Neural cell (in vitro differentiated cells): ENCODE measurements around the gene HMOX2. TPM values are rescaled to one million over a fixed set of nuclear protein-coding genes. Genes with fewer than 3 reads are reported as not detected.

Experiments used
- H2AFZ ChIP-seq: fragments of 200-600, 300-800 bp; sonication (generic), shearing (Covaris generic); 2 replicates; pipeline ENCODE4 v1.6.0; 2014; ENCODE audit warnings: low read depth, mild to moderate bottlenecking, antibody characterized with exemption, low read length, moderate library complexity
- H3F3A ChIP-seq: fragments of 200-600 bp; shearing (Covaris generic); 2 replicates; pipeline ENCODE4 v1.6.1; 2016; ENCODE audit warnings: mild to moderate bottlenecking, moderate library complexity, mixed read lengths, antibody characterized with exemption, low read length; ENCODE audit not compliant: insufficient read depth, poor library complexity, severe bottlenecking
- H3K27ac ChIP-seq: fragments of 200-600, 300-800 bp; sonication (generic), shearing (Covaris generic); 2 replicates; pipeline ENCODE4 v1.5.1; 2014; ENCODE audit warnings: mild to moderate bottlenecking, low read length, moderate library complexity
- H3K27me3 ChIP-seq: fragments of 300-800, 200-600 bp; sonication (generic), shearing (Covaris generic); 2 replicates; pipeline ENCODE4 v1.6.0; 2014; ENCODE audit warnings: mild to moderate bottlenecking, low read depth, low read length, moderate library complexity; ENCODE audit not compliant: insufficient read depth
- H3K36me3 ChIP-seq: fragments of 300-800, 200-600 bp; sonication (generic), shearing (Covaris generic); 2 replicates; pipeline ENCODE4 v1.5.1; 2014; ENCODE audit warnings: mild to moderate bottlenecking, antibody characterized with exemption, low read length, moderate library complexity; ENCODE audit not compliant: insufficient read depth
- H3K4me2 ChIP-seq: fragments of 300-800, 200-600 bp; sonication (generic), shearing (Covaris generic); 2 replicates; pipeline ENCODE4 v1.6.0; 2014; ENCODE audit warnings: mild to moderate bottlenecking, low read length
- H3K4me3 ChIP-seq: fragments of 300-800, 200-600 bp; sonication (generic), shearing (Covaris generic); 2 replicates; pipeline ENCODE4 v1.5.1; 2014; ENCODE audit warnings: mild to moderate bottlenecking, low read length, moderate library complexity
- H3K79me2 ChIP-seq: fragments of 200-600 bp; shearing (Covaris generic); replicated peaks from 2 replicates; pipeline ENCODE4 v1.6.0; 2014; ENCODE audit warnings: mild to moderate bottlenecking, low read length, moderate library complexity; ENCODE audit not compliant: insufficient read depth
- H3K9ac ChIP-seq: fragments of 300-800, 200-600 bp; sonication (generic), shearing (Covaris generic); 2 replicates; pipeline ENCODE4 v1.6.1; 2016; ENCODE audit warnings: mild to moderate bottlenecking, low read length, mixed read lengths
- H3K9me2 ChIP-seq: fragments of 200-600 bp; shearing (Covaris generic); 2 replicates; pipeline ENCODE4 v1.6.1; 2016; ENCODE audit warnings: mild to moderate bottlenecking, low read length, mixed read lengths; ENCODE audit not compliant: insufficient read depth
- H3K9me3 ChIP-seq: fragments of 200-600, 300-800 bp; sonication (generic), shearing (Covaris generic); 2 replicates; pipeline ENCODE4 v1.6.1; 2016; ENCODE audit warnings: mild to moderate bottlenecking, mixed run types, low read length, moderate library complexity, mixed read lengths
- H4K20me1 ChIP-seq: fragments of 200-600 bp; shearing (Covaris generic); 2 replicates; pipeline ENCODE4 v1.6.1; 2016; ENCODE audit warnings: mild to moderate bottlenecking, mixed run types; ENCODE audit not compliant: insufficient read depth
- EP300 ChIP-seq: fragments of 450-650 bp; conservative IDR thresholded peaks from 2 replicates; pipeline ENCODE4 v1.6.1; 2014; ENCODE audit warnings: antibody characterized with exemption, mild to moderate bottlenecking, moderate library complexity; ENCODE audit not compliant: poor library complexity, severe bottlenecking
- EZH2 ChIP-seq: fragments of 200-600, 300-800 bp; shearing (Covaris generic), sonication (generic); IDR thresholded peaks from 2 replicates; pipeline ENCODE4 v1.6.1; 2014; ENCODE audit warnings: antibody characterized with exemption, low read length, borderline replicate concordance, mild to moderate bottlenecking; ENCODE audit not compliant: insufficient read depth, poor library complexity, severe bottlenecking
- MXI1 ChIP-seq: fragments of 450-650 bp; conservative IDR thresholded peaks from 2 replicates; pipeline ENCODE4 v1.6.1; 2014; ENCODE audit warnings: antibody characterized with exemption, mild to moderate bottlenecking; ENCODE audit not compliant: poor library complexity, severe bottlenecking
- POLR2AphosphoS5 ChIP-seq: IDR thresholded peaks from 2 replicates; pipeline ENCODE4 v1.6.1; 2012
- RAD21 ChIP-seq: fragments of 450-650 bp; conservative IDR thresholded peaks from 2 replicates; pipeline ENCODE4 v1.6.1; 2014; ENCODE audit warnings: antibody characterized with exemption, mild to moderate bottlenecking, moderate library complexity
- SMC3 ChIP-seq: fragments of 450-650 bp; conservative IDR thresholded peaks from 2 replicates; pipeline ENCODE4 v1.6.1; 2014; ENCODE audit warnings: antibody characterized with exemption, mild to moderate bottlenecking, moderate library complexity; ENCODE audit not compliant: poor library complexity
- TAF1 ChIP-seq: IDR thresholded peaks from 2 replicates; pipeline ENCODE4 v1.6.1; 2012; ENCODE audit warnings: low read depth
- polyA plus RNA-seq: library from polyadenylated mRNA; depleted of rRNA; stranded (reverse); fragments of >200 nt; gene quantifications from 2 replicates; pipeline ENCODE4 v1.2.3, GENCODE V29; 2014
- TF ChIP-seq, protein P1 (sequence below): fragments of 450-650 bp; IDR thresholded peaks from 2 replicates; pipeline ENCODE4 v1.5.1; 2014; ENCODE audit warnings: antibody characterized with exemption, mild to moderate bottlenecking, moderate library complexity; ENCODE audit not compliant: poor library complexity, severe bottlenecking
- TF ChIP-seq, protein P2 (sequence below): IDR thresholded peaks from 2 replicates; pipeline ENCODE4 v1.6.1; 2012; ENCODE audit warnings: borderline replicate concordance

HMOX2 gene
- polyA plus RNA-seq, 1 donor from 2014 or later = 79.4 TPM

- Histone ChIP-seq H3K9me2 (no peaks in the 10 kb centered on the region), H3K9ac (no peak overlapping the region), H3K36me3 (no peaks in the 10 kb centered on the region), H3K27me3 (no peaks in the 10 kb centered on the region), H3F3A (no peaks in the 10 kb centered on the region), H3K4me3 (no peak overlapping the region), H4K20me1 (no peaks in the 10 kb centered on the region), H3K9me3 (no peaks in the 10 kb centered on the region), H3K4me2 (no peak overlapping the region), H3K79me2 (no peaks in the 10 kb centered on the region), H3K27ac (no peak overlapping the region), H2AFZ (no peak overlapping the region)
- TF ChIP-seq EZH2 = no peak
- no peak for TF ChIP-seq TAF1
- TF ChIP-seq, protein P1, sequence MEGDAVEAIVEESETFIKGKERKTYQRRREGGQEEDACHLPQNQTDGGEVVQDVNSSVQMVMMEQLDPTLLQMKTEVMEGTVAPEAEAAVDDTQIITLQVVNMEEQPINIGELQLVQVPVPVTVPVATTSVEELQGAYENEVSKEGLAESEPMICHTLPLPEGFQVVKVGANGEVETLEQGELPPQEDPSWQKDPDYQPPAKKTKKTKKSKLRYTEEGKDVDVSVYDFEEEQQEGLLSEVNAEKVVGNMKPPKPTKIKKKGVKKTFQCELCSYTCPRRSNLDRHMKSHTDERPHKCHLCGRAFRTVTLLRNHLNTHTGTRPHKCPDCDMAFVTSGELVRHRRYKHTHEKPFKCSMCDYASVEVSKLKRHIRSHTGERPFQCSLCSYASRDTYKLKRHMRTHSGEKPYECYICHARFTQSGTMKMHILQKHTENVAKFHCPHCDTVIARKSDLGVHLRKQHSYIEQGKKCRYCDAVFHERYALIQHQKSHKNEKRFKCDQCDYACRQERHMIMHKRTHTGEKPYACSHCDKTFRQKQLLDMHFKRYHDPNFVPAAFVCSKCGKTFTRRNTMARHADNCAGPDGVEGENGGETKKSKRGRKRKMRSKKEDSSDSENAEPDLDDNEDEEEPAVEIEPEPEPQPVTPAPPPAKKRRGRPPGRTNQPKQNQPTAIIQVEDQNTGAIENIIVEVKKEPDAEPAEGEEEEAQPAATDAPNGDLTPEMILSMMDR = no peak
- TF ChIP-seq MXI1 = no peak
- no peak for TF ChIP-seq POLR2AphosphoS5
- TF ChIP-seq RAD21 = no peak
- TF ChIP-seq EP300 = no peak
- TF ChIP-seq SMC3 = no peak
These were observed 32.6 kb downstream of the HMOX2 start for GRCh38 chr16:4508806-4509205.

DNA sequence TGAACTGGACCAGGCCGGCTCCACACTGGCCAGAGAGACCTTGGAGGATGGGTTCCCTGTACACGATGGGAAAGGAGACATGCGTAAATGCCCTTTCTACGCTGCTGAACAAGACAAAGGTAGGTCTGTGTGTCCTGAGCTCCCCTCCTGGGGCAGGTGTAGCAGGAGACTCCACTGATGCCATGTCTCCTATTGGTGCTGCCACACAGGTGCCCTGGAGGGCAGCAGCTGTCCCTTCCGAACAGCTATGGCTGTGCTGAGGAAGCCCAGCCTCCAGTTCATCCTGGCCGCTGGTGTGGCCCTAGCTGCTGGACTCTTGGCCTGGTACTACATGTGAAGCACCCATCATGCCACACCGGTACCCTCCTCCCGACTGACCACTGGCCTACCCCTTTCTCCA, 33.2 kb downstream of the HMOX2 start:
- no peak for TF ChIP-seq RAD21
- TF ChIP-seq EP300 = no peak
- TF ChIP-seq SMC3 = no peak
- TF ChIP-seq MXI1 = no peak
- no peak for TF ChIP-seq POLR2AphosphoS5
- TF ChIP-seq, protein P2, sequence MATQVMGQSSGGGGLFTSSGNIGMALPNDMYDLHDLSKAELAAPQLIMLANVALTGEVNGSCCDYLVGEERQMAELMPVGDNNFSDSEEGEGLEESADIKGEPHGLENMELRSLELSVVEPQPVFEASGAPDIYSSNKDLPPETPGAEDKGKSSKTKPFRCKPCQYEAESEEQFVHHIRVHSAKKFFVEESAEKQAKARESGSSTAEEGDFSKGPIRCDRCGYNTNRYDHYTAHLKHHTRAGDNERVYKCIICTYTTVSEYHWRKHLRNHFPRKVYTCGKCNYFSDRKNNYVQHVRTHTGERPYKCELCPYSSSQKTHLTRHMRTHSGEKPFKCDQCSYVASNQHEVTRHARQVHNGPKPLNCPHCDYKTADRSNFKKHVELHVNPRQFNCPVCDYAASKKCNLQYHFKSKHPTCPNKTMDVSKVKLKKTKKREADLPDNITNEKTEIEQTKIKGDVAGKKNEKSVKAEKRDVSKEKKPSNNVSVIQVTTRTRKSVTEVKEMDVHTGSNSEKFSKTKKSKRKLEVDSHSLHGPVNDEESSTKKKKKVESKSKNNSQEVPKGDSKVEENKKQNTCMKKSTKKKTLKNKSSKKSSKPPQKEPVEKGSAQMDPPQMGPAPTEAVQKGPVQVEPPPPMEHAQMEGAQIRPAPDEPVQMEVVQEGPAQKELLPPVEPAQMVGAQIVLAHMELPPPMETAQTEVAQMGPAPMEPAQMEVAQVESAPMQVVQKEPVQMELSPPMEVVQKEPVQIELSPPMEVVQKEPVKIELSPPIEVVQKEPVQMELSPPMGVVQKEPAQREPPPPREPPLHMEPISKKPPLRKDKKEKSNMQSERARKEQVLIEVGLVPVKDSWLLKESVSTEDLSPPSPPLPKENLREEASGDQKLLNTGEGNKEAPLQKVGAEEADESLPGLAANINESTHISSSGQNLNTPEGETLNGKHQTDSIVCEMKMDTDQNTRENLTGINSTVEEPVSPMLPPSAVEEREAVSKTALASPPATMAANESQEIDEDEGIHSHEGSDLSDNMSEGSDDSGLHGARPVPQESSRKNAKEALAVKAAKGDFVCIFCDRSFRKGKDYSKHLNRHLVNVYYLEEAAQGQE = no peak
- TF ChIP-seq, protein P1 = no peak
- Histone ChIP-seq H3K9ac (no peak overlapping the region), H3K4me3 (no peak overlapping the region), H3K27ac (no peak overlapping the region), H2AFZ (no peak overlapping the region), H3K9me2 (no peaks in the 10 kb centered on the region), H3K9me3 (no peaks in the 10 kb centered on the region), H3K27me3 (no peaks in the 10 kb centered on the region), H3K4me2 (no peak overlapping the region), H3F3A (no peaks in the 10 kb centered on the region), H4K20me1 (no peaks in the 10 kb centered on the region), H3K79me2 (no peaks in the 10 kb centered on the region), H3K36me3 (no peaks in the 10 kb centered on the region)
